ENCODE measurements around the gene CCNG1.

DNA sequence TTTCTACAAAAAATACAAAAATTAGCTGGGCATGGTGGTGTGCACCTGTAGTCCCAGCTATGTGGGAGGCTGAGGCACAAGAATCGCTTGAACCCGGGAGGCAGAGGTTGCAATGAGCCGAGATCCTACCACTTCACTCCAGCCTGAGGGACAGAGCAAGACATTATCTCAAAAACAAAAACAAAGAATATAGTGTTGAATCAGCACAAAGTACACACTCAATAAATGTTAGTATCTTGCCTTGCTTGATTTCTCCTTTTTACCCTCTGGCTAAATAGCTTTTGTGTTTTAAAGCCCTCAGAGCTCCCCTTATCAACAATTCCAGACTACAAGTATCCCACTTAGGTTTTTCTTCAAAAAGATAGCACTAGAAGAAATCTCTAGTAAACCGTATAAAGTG is 37.5 kb upstream of the CCNG1 start:
- TF ChIP-seq EZH2 (IDR thresholded peaks at IDR 0.05; ENCODE audit: low read length, unreplicated experiment), result no peak
- TF ChIP-seq, protein P1, sequence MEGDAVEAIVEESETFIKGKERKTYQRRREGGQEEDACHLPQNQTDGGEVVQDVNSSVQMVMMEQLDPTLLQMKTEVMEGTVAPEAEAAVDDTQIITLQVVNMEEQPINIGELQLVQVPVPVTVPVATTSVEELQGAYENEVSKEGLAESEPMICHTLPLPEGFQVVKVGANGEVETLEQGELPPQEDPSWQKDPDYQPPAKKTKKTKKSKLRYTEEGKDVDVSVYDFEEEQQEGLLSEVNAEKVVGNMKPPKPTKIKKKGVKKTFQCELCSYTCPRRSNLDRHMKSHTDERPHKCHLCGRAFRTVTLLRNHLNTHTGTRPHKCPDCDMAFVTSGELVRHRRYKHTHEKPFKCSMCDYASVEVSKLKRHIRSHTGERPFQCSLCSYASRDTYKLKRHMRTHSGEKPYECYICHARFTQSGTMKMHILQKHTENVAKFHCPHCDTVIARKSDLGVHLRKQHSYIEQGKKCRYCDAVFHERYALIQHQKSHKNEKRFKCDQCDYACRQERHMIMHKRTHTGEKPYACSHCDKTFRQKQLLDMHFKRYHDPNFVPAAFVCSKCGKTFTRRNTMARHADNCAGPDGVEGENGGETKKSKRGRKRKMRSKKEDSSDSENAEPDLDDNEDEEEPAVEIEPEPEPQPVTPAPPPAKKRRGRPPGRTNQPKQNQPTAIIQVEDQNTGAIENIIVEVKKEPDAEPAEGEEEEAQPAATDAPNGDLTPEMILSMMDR (conservative IDR thresholded peaks at IDR 0.05; ENCODE audit: low read depth, low read length), result no peak
